Spleen (tissue), 7 donors: ENCODE data around the gene UBE3B.

ENCODE experiments used
- POLR2A ChIP-seq, 3 donors: fragments of 450-650 bp; IDR thresholded peaks; one replicate each; pipeline ENCODE4 v1.5.1; 2017; ENCODE audit warnings: antibody characterized with exemption in 3 of 3, mild to moderate bottlenecking in 1 of 3
- POLR2AphosphoS5 ChIP-seq, 3 donors: sonication (generic); formaldehyde crosslinking; IDR thresholded peaks; one replicate each; pipeline ENCODE4 v1.5.1; 2017; ENCODE audit warnings: antibody characterized with exemption in 3 of 3
- TF ChIP-seq, protein P1 (sequence below), 11 experiments: fragments of 200-600 bp in 7 of 11; fragments of 450-650 bp in 4 of 11; sonication (generic) in 4 of 11; IDR thresholded peaks in 8 of 11; conservative IDR thresholded peaks in 3 of 11; 1 replicate in 7 of 11; 2 replicates in 4 of 11; pipeline versions ENCODE4 v1.4.0 to v1.8.0; 2016 to 2021; ENCODE audit warnings: antibody characterized with exemption in 11 of 11, inconsistent platforms in 4 of 11, mild to moderate bottlenecking in 1 of 11
- donor health status: DM: no; HTN: no; CAD: no; lungs with moderate emphysema.
- donor health status: DM: no; HTN: no; CAD: no.
- donor health status: DM: no; HTN: no; CAD: no.

- TF ChIP-seq, protein P1, sequence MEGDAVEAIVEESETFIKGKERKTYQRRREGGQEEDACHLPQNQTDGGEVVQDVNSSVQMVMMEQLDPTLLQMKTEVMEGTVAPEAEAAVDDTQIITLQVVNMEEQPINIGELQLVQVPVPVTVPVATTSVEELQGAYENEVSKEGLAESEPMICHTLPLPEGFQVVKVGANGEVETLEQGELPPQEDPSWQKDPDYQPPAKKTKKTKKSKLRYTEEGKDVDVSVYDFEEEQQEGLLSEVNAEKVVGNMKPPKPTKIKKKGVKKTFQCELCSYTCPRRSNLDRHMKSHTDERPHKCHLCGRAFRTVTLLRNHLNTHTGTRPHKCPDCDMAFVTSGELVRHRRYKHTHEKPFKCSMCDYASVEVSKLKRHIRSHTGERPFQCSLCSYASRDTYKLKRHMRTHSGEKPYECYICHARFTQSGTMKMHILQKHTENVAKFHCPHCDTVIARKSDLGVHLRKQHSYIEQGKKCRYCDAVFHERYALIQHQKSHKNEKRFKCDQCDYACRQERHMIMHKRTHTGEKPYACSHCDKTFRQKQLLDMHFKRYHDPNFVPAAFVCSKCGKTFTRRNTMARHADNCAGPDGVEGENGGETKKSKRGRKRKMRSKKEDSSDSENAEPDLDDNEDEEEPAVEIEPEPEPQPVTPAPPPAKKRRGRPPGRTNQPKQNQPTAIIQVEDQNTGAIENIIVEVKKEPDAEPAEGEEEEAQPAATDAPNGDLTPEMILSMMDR (IDR thresholded peaks at IDR 0.05 in 8 of 11, conservative IDR thresholded peaks at IDR 0.05 in 3 of 11), result no peak
- no peak for TF ChIP-seq POLR2AphosphoS5 (IDR thresholded peaks at IDR 0.05)
- TF ChIP-seq POLR2A (IDR thresholded peaks at IDR 0.05), result no peak
These were observed 46.1 kb downstream of the UBE3B start for GRCh38 chr12:109523504-109523903.
